PFSK-1 (cell line): ENCODE data around the gene GEMIN5.

Experiments used
- FOXP2 ChIP-seq: optimal IDR thresholded peaks from 2 replicates; pipeline ENCODE3; 2011; ENCODE audit warnings: borderline replicate concordance, control low read depth, inconsistent platforms; ENCODE audit not compliant: insufficient read depth; ENCODE audit errors: extremely low read length, extremely low read depth
- POLR2AphosphoS5 ChIP-seq: IDR thresholded peaks from 2 replicates; pipeline ENCODE4 v1.6.1; 2012; ENCODE audit warnings: low read depth, mild to moderate bottlenecking, control low read depth, low read length, moderate library complexity
- REST ChIP-seq, 2 experiments: IDR thresholded peaks; 2 replicates each; pipeline versions ENCODE4 v1.6.1 to v1.8.0; 2011 to 2012; ENCODE audit warnings: low read depth in 2 of 2, low read length in 2 of 2, control low read depth in 1 of 2, inconsistent platforms in 1 of 2, mild to moderate bottlenecking in 1 of 2, moderate library complexity in 1 of 2; ENCODE audit not compliant: insufficient read depth in 1 of 2
- TAF1 ChIP-seq: IDR thresholded peaks from 2 replicates; pipeline ENCODE4 v1.6.1; 2012; ENCODE audit warnings: low read length, control low read depth, borderline replicate concordance; ENCODE audit not compliant: insufficient read depth

DNA sequence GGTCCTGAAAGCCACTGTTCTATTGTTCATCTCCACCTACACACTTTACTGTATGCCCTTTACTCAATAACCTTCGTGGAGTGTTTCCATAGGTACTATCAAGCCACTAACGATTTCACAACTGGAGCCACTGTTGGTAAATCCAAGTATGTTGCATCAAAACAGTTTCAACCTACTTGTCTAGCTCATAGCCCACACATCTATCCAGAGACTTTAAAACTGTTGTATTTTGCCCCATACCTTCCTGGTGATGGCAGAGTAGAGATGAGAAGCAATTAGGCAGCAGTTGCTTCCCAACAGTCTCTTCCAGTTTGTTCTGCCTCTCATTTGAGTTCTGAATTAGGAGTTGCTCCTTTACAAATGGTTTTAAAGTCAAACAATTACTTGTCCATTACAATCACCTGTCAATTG is 88.2 kb downstream of the GEMIN5 start:
- no peak for TF ChIP-seq POLR2AphosphoS5
- no peak for TF ChIP-seq TAF1
- TF ChIP-seq REST (IDR thresholded peaks at IDR 0.05; ENCODE audit: insufficient read depth in 1 of 2, low read depth in 2 of 2, low read length in 2 of 2), result no peak
- no peak for TF ChIP-seq FOXP2
